ENCODE measurements around the gene MORC4.

Gene MORC4

GRCh38 chrX:106906361-106906760 is 93.7 kb downstream of the MORC4 start:
- ATAC-seq (replicated peaks) (no peak), DNase-seq (no peak)
- no peaks in the 10 kb centered on the region for H3K36me3 Mint-ChIP-seq
- no peaks in the 10 kb centered on the region for H3K4me1 Mint-ChIP-seq
- H3K27ac Mint-ChIP-seq, result no peak overlapping the region
- H3K9me3 Mint-ChIP-seq, result no peaks in the 10 kb centered on the region
- no peak overlapping the region for H3K4me3 Mint-ChIP-seq
- H3K27me3 Mint-ChIP-seq, result peaks cover 2 to 4% of the 10 kb centered on the region in 2 donors

- Mint-ChIP-seq H3K4me1 (no peaks in the 10 kb centered on the region), H3K27ac (no peak overlapping the region), H3K36me3 (no peaks in the 10 kb centered on the region), H3K4me3 (no peak overlapping the region), H3K9me3 (no peaks in the 10 kb centered on the region), H3K27me3 (peaks cover 0 to 4% of the 10 kb centered on the region in 2 donors)
- DNase-seq (no peak), ATAC-seq (replicated peaks) (no peak)
Observed at GRCh38 chrX:106905064-106905708, 94.8 kb downstream of the MORC4 start.

- ATAC-seq (replicated peaks) (no peak), DNase-seq (no peak)
- Mint-ChIP-seq H3K27ac (no peak overlapping the region), H3K36me3 (no peaks in the 10 kb centered on the region), H3K4me3 (no peak overlapping the region), H3K27me3 (peaks cover 0 to 4% of the 10 kb centered on the region in 2 donors), H3K4me1 (no peaks in the 10 kb centered on the region), H3K9me3 (no peaks in the 10 kb centered on the region)
Observed at GRCh38 chrX:106903856-106904528, 96.0 kb downstream of the MORC4 start.

GRCh38 chrX:106903291-106903824 is 96.7 kb downstream of the MORC4 start, which contains the start of gene RIPPLY1:
TSS of gene RIPPLY1 (minus strand) at chrX:106903341. CDS start at chrX:106903287, 54 bp downstream.
- Mint-ChIP-seq H3K9me3 (no peaks in the 10 kb centered on the region), H3K27me3 (peaks cover 0 to 4% of the 10 kb centered on the region in 2 donors), H3K4me3 (no peak within 1 kb of the TSS), H3K27ac (no peak within 1 kb of the TSS), H3K36me3 (no peaks in the 10 kb centered on the region), H3K4me1 (no peaks in the 10 kb centered on the region)
- no peak for DNase-seq
- ATAC-seq (replicated peaks), result peak in 1 of 2 donors; percentile 32

- DNase-seq, result no peak
- H3K27me3 Mint-ChIP-seq, result peaks cover 0 to 4% of the 10 kb centered on the region in 2 donors
- no peaks in the 10 kb centered on the region for H3K9me3 Mint-ChIP-seq
- H3K4me1 Mint-ChIP-seq, result no peaks in the 10 kb centered on the region
- ATAC-seq (replicated peaks), result no peak
- H3K4me3 Mint-ChIP-seq, result no peak overlapping the region
- H3K36me3 Mint-ChIP-seq, result no peaks in the 10 kb centered on the region
- H3K27ac Mint-ChIP-seq, result no peak overlapping the region
Observed at GRCh38 chrX:106902684-106903083, 97.3 kb downstream of the MORC4 start.

- no peak overlapping the region for H3K4me3 Mint-ChIP-seq
- no peak for DNase-seq
- H3K4me1 Mint-ChIP-seq, result no peaks in the 10 kb centered on the region
- H3K27me3 Mint-ChIP-seq, result peaks cover 0 to 4% of the 10 kb centered on the region in 2 donors
- no peak overlapping the region for H3K27ac Mint-ChIP-seq
- no peaks in the 10 kb centered on the region for H3K9me3 Mint-ChIP-seq
- H3K36me3 Mint-ChIP-seq, result no peaks in the 10 kb centered on the region
- no peak for ATAC-seq (replicated peaks)
Observed at GRCh38 chrX:106901781-106902219, 98.2 kb downstream of the MORC4 start.

- Mint-ChIP-seq H3K4me3 (no peak overlapping the region), H3K9me3 (no peaks in the 10 kb centered on the region), H3K4me1 (no peaks in the 10 kb centered on the region), H3K36me3 (no peaks in the 10 kb centered on the region), H3K27me3 (peaks cover 0 to 1% of the 10 kb centered on the region in 2 donors), H3K27ac (no peak overlapping the region)
- ATAC-seq (replicated peaks) (no peak), DNase-seq (no peak)
Observed at GRCh38 chrX:106901341-106901740, 98.7 kb downstream of the MORC4 start.

- Mint-ChIP-seq H3K4me1 (no peaks in the 10 kb centered on the region), H3K27me3 (peaks cover 0 to 14% of the 10 kb centered on the region in 2 donors), H3K9me3 (no peaks in the 10 kb centered on the region), H3K36me3 (no peaks in the 10 kb centered on the region), H3K4me3 (no peak overlapping the region), H3K27ac (no peak overlapping the region)
- ATAC-seq (replicated peaks) (no peak), DNase-seq (no peak)
Observed at GRCh38 chrX:106899841-106900240, 100.2 kb downstream of the MORC4 start.

GRCh38 chrX:106899276-106899675 is 100.7 kb downstream of the MORC4 start:
- no peak for DNase-seq
- H3K36me3 Mint-ChIP-seq, result no peaks in the 10 kb centered on the region
- H3K27ac Mint-ChIP-seq, result no peak overlapping the region
- no peaks in the 10 kb centered on the region for H3K4me1 Mint-ChIP-seq
- no peak for ATAC-seq (replicated peaks)
- no peaks in the 10 kb centered on the region for H3K9me3 Mint-ChIP-seq
- no peak overlapping the region for H3K4me3 Mint-ChIP-seq
- peaks cover 0 to 14% of the 10 kb centered on the region in 2 donors for H3K27me3 Mint-ChIP-seq

- H3K9me3 Mint-ChIP-seq, result no peaks in the 10 kb centered on the region
- DNase-seq (peak; percentile 14), ATAC-seq (replicated peaks) (peak; percentile 77 to 81)
- H3K36me3 Mint-ChIP-seq, result no peaks in the 10 kb centered on the region
- no peaks in the 10 kb centered on the region for H3K4me1 Mint-ChIP-seq
- no peak overlapping the region for H3K27ac Mint-ChIP-seq
- no peak overlapping the region for H3K4me3 Mint-ChIP-seq
- peaks cover 1 to 17% of the 10 kb centered on the region in 2 donors for H3K27me3 Mint-ChIP-seq
Observed at GRCh38 chrX:106898462-106898861, 101.5 kb downstream of the MORC4 start.

- Mint-ChIP-seq H3K27me3 (peaks cover 6 to 22% of the 10 kb centered on the region in 2 donors), H3K4me1 (no peaks in the 10 kb centered on the region), H3K36me3 (no peaks in the 10 kb centered on the region), H3K27ac (no peak overlapping the region), H3K4me3 (no peak overlapping the region), H3K9me3 (no peaks in the 10 kb centered on the region)
- DNase-seq (no peak), ATAC-seq (replicated peaks) (no peak)
Observed at GRCh38 chrX:106897259-106897658, 102.8 kb downstream of the MORC4 start.

GRCh38 chrX:106894978-106895452 is 105.0 kb downstream of the MORC4 start:
- ATAC-seq (replicated peaks), result no peak
- Mint-ChIP-seq H3K36me3 (no peaks in the 10 kb centered on the region), H3K27ac (no peak overlapping the region), H3K27me3 (peaks cover 6 to 27% of the 10 kb centered on the region in 2 donors), H3K4me1 (no peaks in the 10 kb centered on the region), H3K4me3 (no peak overlapping the region), H3K9me3 (no peaks in the 10 kb centered on the region)
- DNase-seq, result no peak

- DNase-seq, result peak; percentile 15
- no peaks in the 10 kb centered on the region for H3K36me3 Mint-ChIP-seq
- H3K27me3 Mint-ChIP-seq, result peaks cover 6 to 27% of the 10 kb centered on the region in 2 donors
- H3K27ac Mint-ChIP-seq, result no peak overlapping the region
- no peaks in the 10 kb centered on the region for H3K4me1 Mint-ChIP-seq
- H3K9me3 Mint-ChIP-seq, result no peaks in the 10 kb centered on the region
- H3K4me3 Mint-ChIP-seq, result no peak overlapping the region
- peak; percentile 54 to 70 for ATAC-seq (replicated peaks)
Observed at GRCh38 chrX:106894392-106894909, 105.6 kb downstream of the MORC4 start.

- H3K27me3 Mint-ChIP-seq, result peaks cover 6 to 37% of the 10 kb centered on the region in 2 donors
- H3K36me3 Mint-ChIP-seq, result no peaks in the 10 kb centered on the region
- no peaks in the 10 kb centered on the region for H3K4me1 Mint-ChIP-seq
- H3K4me3 Mint-ChIP-seq, result no peak overlapping the region
- ATAC-seq (replicated peaks) (no peak), DNase-seq (no peak)
- no peak overlapping the region for H3K27ac Mint-ChIP-seq
- peaks cover 0 to 3% of the 10 kb centered on the region in 2 donors for H3K9me3 Mint-ChIP-seq
Observed at GRCh38 chrX:106891762-106892460, 108.1 kb downstream of the MORC4 start.

Measured in stimulated activated naive B cell treated with anti-CD40 and anti-IgM and Interleukin-4, amounts not matched to agents 10 μg/mL and 1 μg/mL and 100 μg/mL, for 72 hours (primary cell).